Right forelimb (tissue), 1 donor: ENCODE results near the gene CHRD.
"Not testable (repeated sequence)": the region's sequence is repeated elsewhere in the genome, so short reads cannot be mapped to it uniquely, and the experiment has no call there.

Experiments used
- DNase-seq: peaks from one replicate; pipeline ENCODE4 v3.0.0-alpha.2; 2018

The CHRD gene

DNA sequence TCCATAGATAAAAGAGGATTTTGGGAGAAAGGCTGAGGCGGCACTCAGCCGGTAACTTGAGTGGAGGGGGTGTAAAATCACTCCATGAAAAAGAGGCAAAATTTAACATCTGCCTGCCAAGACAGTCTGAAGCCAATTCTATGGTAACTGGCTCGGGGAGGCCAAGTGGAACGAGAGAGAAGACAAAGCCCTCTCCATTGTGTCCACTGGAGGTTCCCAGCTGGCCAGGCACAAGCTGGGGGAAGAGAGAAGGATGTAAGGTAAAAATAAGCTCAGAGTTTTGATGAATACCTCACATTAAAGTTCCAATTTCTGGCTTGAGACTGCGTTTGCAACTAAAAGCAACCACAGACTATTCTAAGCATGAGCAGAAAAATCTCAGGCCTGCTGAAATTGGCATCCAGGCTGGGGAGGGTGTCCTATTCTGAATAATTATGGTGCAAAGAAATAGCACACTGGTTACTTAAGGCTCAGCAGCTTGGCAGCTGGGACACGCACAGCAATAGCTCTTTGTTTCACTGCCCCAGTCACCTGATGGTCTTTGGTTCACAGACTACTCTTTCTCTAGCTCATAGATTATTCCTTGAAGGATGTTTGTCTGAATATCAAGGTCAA lies 48.8 kb downstream of the CHRD start:
- DNase-seq = no peak

DNA sequence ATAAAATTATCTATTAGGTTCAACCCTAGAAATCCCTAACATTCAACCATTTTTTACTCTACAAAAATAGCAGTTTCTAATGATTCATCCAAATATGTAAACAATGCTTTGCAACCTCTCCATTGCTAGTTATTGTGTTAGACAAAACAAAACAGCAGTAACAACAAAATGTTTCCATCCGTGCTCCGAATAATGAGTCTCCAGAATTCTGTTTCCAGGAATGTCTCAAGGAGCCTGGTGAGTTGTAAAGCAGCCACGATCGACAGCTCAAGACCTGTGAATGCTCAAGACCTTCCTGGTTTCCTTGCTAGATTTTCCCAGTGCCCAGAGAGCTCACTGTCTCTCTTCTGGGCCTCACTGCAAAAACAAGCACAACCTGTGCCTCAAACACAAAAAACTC lies 49.9 kb downstream of the CHRD start:
- DNase-seq = no peak

DNA sequence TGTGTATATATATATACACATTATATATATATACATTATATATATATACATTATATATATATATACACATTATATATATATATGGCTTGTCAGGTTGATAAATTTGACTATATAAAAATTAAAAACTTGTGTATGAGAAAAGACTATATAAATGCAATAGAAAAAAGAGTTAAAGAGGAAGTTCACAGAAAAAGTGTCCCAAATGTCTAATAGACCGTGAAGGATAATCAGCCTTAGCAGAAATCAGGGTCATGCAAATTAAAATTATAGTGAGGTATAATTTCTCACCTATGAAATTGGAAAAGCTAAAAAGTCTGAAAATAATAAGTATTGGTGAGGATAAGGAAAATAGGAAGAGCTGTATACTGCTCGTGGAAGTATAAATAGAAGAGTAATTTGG lies 51.1 kb downstream of the CHRD start:
- no peak for DNase-seq

DNA sequence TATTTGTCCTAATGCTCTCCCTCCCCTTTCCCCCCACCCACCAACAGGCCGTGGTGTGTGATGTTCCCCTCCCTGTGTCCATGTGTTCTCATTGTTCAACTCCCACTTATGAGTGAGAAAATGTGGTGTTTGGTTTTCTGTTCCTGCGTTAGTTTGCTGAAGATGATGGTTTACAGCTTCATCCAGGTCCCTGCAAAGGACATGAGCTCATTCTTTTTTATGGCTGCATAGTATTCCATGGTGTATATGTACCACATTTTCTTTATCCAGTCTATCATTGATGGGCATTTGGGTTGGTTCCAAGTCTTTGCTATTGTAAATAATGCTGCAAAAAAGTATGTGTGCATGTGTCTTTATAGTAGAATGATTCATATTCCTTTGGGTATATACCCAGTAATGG lies 53.3 kb downstream of the CHRD start:
- DNase-seq = not testable (repeated sequence)

DNA sequence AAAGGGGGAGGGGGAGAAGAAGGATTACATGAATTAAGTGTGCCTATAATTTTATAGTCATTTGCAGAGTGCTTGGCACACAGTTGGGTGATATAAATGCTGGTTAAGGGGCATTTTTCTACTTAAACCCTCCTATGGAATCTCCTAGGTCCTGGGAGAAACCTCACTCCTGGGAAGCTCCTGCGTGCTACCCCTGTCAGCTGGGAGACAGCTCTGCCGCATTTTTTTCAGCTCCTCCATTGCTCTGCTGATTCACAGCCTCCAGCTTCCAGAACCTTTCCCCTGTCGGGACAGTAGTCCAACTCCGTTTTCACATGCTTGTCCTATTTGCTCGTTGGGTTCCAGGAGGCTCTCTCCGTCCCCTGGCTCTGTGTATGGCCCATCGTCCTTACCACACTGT lies 59.2 kb downstream of the CHRD start:
- DNase-seq = no peak
